ENCODE data around the gene ZP1. TPM values are rescaled to one million over a fixed set of nuclear protein-coding genes. Genes with fewer than 3 reads are reported as not detected.

The ZP1 gene
- total and polyA plus RNA-seq, 2 of the 4 experiments (the other 2 are of a cell fraction), result 0.18 to 1.6 TPM

GRCh38 chr11:60831501-60832079 is 35.8 kb upstream of the ZP1 start:
- Histone ChIP-seq H4K91ac (ENCODE audit: insufficient read depth, low read depth, low read length) (no peak overlapping the region), H3K9me3 (ENCODE audit: control insufficient read depth, insufficient read depth, low read length) (no peaks in the 10 kb centered on the region), H3K27me3 (ENCODE audit: control insufficient read depth, insufficient read depth, low read length) (peaks cover 35% of the 10 kb centered on the region), H3K36me3 (ENCODE audit: control insufficient read depth, insufficient read depth, low read length) (no peaks in the 10 kb centered on the region), H4K8ac (ENCODE audit: low read depth in 2 of 2, low read length in 2 of 2) (no peak overlapping the region), H3K4me3 (ENCODE audit: insufficient read depth, low read depth, low read length) (no peak overlapping the region), H2BK15ac (ENCODE audit: low read depth, low read length) (no peak overlapping the region), H3K14ac (replicated peaks; ENCODE audit: low read depth, low read length) (no peak overlapping the region), H3K79me1 (ENCODE audit: low read depth in 1 of 2, low read length in 2 of 2) (no peaks in the 10 kb centered on the region), H2BK20ac (ENCODE audit: low read depth, low read length) (no peak overlapping the region), H3K27ac (ENCODE audit: insufficient read depth, low read length) (no peak overlapping the region), H3K4ac (ENCODE audit: low read depth, low read length) (no peak overlapping the region), H3K18ac (ENCODE audit: low read depth, low read length) (no peak overlapping the region), H2BK5ac (ENCODE audit: low read depth, low read length, poor library complexity, severe bottlenecking) (no peak overlapping the region), H3K4me2 (ENCODE audit: low read depth, low read length) (no peak overlapping the region), H3K9ac (ENCODE audit: low read depth, low read length) (no peak overlapping the region), H3K56ac (ENCODE audit: extremely low read depth, insufficient read depth, low read length) (no peak overlapping the region), H2AK9ac (replicated peaks; ENCODE audit: low read depth, low read length, poor library complexity) (no peak overlapping the region), H2AK5ac (ENCODE audit: low read depth, low read length) (no peak overlapping the region), H4K20me1 (ENCODE audit: insufficient read depth, low read length) (no peaks in the 10 kb centered on the region), H3K4me1 (ENCODE audit: control insufficient read depth, insufficient read depth, low read length) (no peaks in the 10 kb centered on the region), H2BK120ac (ENCODE audit: low read depth, low read length) (no peak overlapping the region), H3K9me1 (ENCODE audit: insufficient read depth, low read length) (no peaks in the 10 kb centered on the region), H2AFZ (replicated peaks; ENCODE audit: low read length, poor library complexity) (no peak overlapping the region), H3K23ac (ENCODE audit: low read depth, low read length) (no peak overlapping the region), H4K5ac (ENCODE audit: low read depth, low read length) (no peak overlapping the region)
- ChIA-PET POLR2A (ENCODE audit: unreplicated experiment) (interaction anchor here (1.4 kb wide), 1 partner anchor 56 kb away, joined by 4 read pairs; no protein-coding TSS in a partner anchor), CTCF (interaction anchor here (0.5 to 4.9 kb wide), 15 partner anchors 9 to 1882 kb away, joined by 3 to 86 read pairs (median 5); no protein-coding TSS in a partner anchor)
- no TSS peak for BruUV-seq (replicated peaks)
- no peak for TF ChIP-seq ELK1 (IDR thresholded peaks at IDR 0.05; ENCODE audit: borderline replicate concordance, low read depth, low read length)
- no peak for TF ChIP-seq POLR2A (IDR thresholded peaks at IDR 0.05; ENCODE audit: low read depth, low read length)
- no peak for TF ChIP-seq FOS (IDR thresholded peaks at IDR 0.05; ENCODE audit: low read depth, low read length)
- no peak for TF ChIP-seq NFE2L2 (IDR thresholded peaks at IDR 0.05; ENCODE audit: low read depth, low read length)
- TF ChIP-seq MXI1 (IDR thresholded peaks at IDR 0.05; ENCODE audit: borderline replicate concordance, low read depth, low read length), result no peak
- no peak for TF ChIP-seq BHLHE40 (IDR thresholded peaks at IDR 0.05; ENCODE audit: low read depth, low read length)
- TF ChIP-seq CEBPB (IDR thresholded peaks at IDR 0.05; ENCODE audit: low read depth, low read length), result peak; percentile 41; the same call in 1 of the 2 replicates
- no CpG with 5 or more reads among the region's 7 CpGs for WGBS, 2 experiments (ENCODE audit: extremely low coverage in 2 of 2, insufficient read length in 1 of 2)
- in situ Hi-C loops (cut with MboI; ENCODE audit: low sequenced_read_pairs) (no loop called here), dilution Hi-C loops (cut with HindIII; ENCODE audit: low sequenced_read_pairs, unreplicated experiment) (no loop called here), intact Hi-C loops (cut with micrococcal nuclease) (loop anchor here (1.0 to 5.0 kb wide), 7 partner anchors 56 to 356 kb away; no protein-coding TSS in a partner anchor)
- ATAC-seq (ENCODE audit: low read depth) (no peak; the same call in 1 of the 2 replicates), DNase-seq (peak; percentile 42)
